ENCODE data around the gene BORA.

- TF ChIP-seq POLR2AphosphoS5 (IDR thresholded peaks at IDR 0.05; ENCODE audit: low read depth) (no peak), CTCF (IDR thresholded peaks at IDR 0.05; ENCODE audit: insufficient read depth, low read length) (no peak), GABPA (IDR thresholded peaks at IDR 0.05; ENCODE audit: low read depth) (no peak)
These were observed 30.2 kb downstream of the BORA start for GRCh38 chr13:72757792-72758535.
